ENCODE measurements around the gene PSMA5. TPM values are rescaled to one million over a fixed set of nuclear protein-coding genes. Genes with fewer than 3 reads are reported as not detected.

The PSMA5 gene
- total and polyA plus RNA-seq, 2 experiments from 2014 or later, result 64.4 to 90.1 TPM

DNA sequence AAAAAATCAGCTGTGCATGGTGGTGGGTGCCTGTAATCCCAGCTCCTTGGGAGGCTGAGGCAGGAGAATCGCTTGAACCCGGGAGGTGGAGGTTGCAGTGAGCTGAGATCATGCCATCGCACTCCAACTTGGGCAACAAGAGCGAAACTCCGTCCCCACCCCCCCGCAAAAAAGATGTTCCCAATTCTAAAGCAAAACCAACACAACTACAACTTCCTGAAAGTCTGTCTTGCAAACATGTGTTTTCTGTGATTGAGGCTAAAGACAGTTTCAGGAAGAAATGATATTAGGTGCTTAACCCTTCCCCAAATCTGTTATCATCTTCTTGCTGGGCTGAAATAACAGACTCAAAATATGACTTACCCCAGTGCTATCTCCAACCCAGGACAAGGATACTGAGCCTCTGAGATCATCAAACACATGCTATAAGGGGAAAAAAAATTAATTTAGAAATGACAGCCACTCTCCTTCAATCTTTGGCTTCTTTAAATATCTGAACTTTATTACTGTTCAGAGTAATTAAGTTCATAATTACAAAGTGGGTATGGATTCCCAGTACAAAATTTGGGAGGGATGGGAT is 57.0 kb downstream of the PSMA5 start:
- H3K9me2 ChIP-seq (replicated peaks; ENCODE audit: insufficient read depth), result no peaks in the 10 kb centered on the region
- H3K27me3 ChIP-seq, result no peaks in the 10 kb centered on the region
- no peak overlapping the region for H3K4me2 ChIP-seq
- no peak overlapping the region for H3K27ac ChIP-seq
- no peak overlapping the region for H2AFZ ChIP-seq
- no peak overlapping the region for H3K4me3 ChIP-seq
- DNase-seq (ENCODE audit: low spot score), result no peak
- TF ChIP-seq EZH2phosphoT487 (IDR thresholded peaks at IDR 0.05; ENCODE audit: low read depth, severe bottlenecking, unreplicated experiment) (no peak), EZH2 (IDR thresholded peaks at IDR 0.05; ENCODE audit: borderline replicate concordance) (no peak)
- TF ChIP-seq, protein P1, sequence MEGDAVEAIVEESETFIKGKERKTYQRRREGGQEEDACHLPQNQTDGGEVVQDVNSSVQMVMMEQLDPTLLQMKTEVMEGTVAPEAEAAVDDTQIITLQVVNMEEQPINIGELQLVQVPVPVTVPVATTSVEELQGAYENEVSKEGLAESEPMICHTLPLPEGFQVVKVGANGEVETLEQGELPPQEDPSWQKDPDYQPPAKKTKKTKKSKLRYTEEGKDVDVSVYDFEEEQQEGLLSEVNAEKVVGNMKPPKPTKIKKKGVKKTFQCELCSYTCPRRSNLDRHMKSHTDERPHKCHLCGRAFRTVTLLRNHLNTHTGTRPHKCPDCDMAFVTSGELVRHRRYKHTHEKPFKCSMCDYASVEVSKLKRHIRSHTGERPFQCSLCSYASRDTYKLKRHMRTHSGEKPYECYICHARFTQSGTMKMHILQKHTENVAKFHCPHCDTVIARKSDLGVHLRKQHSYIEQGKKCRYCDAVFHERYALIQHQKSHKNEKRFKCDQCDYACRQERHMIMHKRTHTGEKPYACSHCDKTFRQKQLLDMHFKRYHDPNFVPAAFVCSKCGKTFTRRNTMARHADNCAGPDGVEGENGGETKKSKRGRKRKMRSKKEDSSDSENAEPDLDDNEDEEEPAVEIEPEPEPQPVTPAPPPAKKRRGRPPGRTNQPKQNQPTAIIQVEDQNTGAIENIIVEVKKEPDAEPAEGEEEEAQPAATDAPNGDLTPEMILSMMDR (IDR thresholded peaks at IDR 0.05; ENCODE audit: poor library complexity), result no peak
- H3K36me3 ChIP-seq (replicated peaks; ENCODE audit: insufficient read depth, low read depth), result no peaks in the 10 kb centered on the region
- no peaks in the 10 kb centered on the region for H3K9me3 ChIP-seq (ENCODE audit: low read depth)
- H3K4me1 ChIP-seq (ENCODE audit: insufficient read depth), result peaks cover 25% of the 10 kb centered on the region
- 98% methylated on average over 6 of the region's 6 CpGs for WGBS (ENCODE audit: low lambda C conversion rate, missing lambda C conversion rate)
- no peaks in the 10 kb centered on the region for H4K20me1 ChIP-seq (ENCODE audit: insufficient read depth, poor library complexity, severe bottlenecking)
- peaks cover 41% of the 10 kb centered on the region for H3K79me2 ChIP-seq

DNA sequence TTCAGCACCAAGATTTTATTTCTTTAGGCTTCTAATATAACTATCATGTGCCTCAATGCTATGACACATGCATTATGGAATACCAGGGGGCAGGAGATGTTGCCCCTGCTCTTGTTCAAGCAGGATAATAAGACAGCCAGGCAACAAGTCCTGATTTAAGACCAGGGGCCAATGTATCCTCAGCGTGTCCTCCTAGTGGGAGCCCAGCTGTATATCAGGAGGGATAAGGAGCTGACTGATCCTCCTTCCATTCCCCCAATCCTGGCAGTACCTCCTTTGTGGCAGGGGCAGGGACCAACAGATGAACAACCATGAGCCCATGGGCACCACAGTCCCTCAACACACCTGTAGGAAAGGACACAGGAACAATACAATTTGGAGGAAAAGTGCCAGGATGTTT is 57.8 kb downstream of the PSMA5 start:
- no peak for DNase-seq (ENCODE audit: low spot score)
- Histone ChIP-seq H2AFZ (no peak overlapping the region), H3K4me2 (no peak overlapping the region), H4K20me1 (ENCODE audit: insufficient read depth, poor library complexity, severe bottlenecking) (no peaks in the 10 kb centered on the region), H3K27ac (no peak overlapping the region), H3K9me3 (ENCODE audit: low read depth) (no peaks in the 10 kb centered on the region), H3K4me1 (ENCODE audit: insufficient read depth) (peaks cover 25% of the 10 kb centered on the region), H3K9me2 (replicated peaks; ENCODE audit: insufficient read depth) (no peaks in the 10 kb centered on the region), H3K79me2 (peaks cover 33% of the 10 kb centered on the region), H3K36me3 (replicated peaks; ENCODE audit: insufficient read depth, low read depth) (no peaks in the 10 kb centered on the region), H3K27me3 (no peaks in the 10 kb centered on the region), H3K4me3 (no peak overlapping the region)
- WGBS (ENCODE audit: low lambda C conversion rate, missing lambda C conversion rate), result 87% methylated on average over 1 of the region's 1 CpG
- TF ChIP-seq EZH2 (IDR thresholded peaks at IDR 0.05; ENCODE audit: borderline replicate concordance) (no peak), EZH2phosphoT487 (IDR thresholded peaks at IDR 0.05; ENCODE audit: low read depth, severe bottlenecking, unreplicated experiment) (no peak)
- TF ChIP-seq, protein P1 (IDR thresholded peaks at IDR 0.05; ENCODE audit: poor library complexity), result no peak

DNA sequence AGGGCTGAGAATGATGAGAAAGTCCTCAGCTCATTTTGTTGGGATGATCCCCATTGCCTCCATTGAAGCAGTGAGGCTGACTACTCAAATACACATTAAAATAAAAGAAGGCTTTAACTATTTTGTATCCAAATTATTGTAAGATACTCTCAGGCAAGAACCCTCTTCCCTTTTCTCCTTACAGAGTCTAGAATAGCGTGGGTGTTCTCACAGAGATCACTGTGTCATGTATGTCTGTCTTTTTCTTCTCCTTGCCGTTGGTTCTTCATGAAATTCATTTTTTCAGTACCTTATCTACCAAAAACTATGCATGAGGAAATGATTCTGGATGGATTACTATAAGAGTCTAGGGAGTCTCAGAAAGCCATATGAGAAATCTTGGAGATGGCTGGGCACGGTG is 58.6 kb downstream of the PSMA5 start:
- H3K4me2 ChIP-seq, result no peak overlapping the region
- no peak overlapping the region for H2AFZ ChIP-seq
- no peak overlapping the region for H3K4me3 ChIP-seq
- WGBS (ENCODE audit: low lambda C conversion rate, missing lambda C conversion rate), result 95% methylated on average over 3 of the region's 3 CpGs
- H3K4me1 ChIP-seq (ENCODE audit: insufficient read depth), result peaks cover 20% of the 10 kb centered on the region
- H4K20me1 ChIP-seq (ENCODE audit: insufficient read depth, poor library complexity, severe bottlenecking), result no peaks in the 10 kb centered on the region
- TF ChIP-seq EZH2phosphoT487 (IDR thresholded peaks at IDR 0.05; ENCODE audit: low read depth, severe bottlenecking, unreplicated experiment) (no peak), EZH2 (IDR thresholded peaks at IDR 0.05; ENCODE audit: borderline replicate concordance) (no peak)
- TF ChIP-seq, protein P1 (IDR thresholded peaks at IDR 0.05; ENCODE audit: poor library complexity), result no peak
- no peak for DNase-seq (ENCODE audit: low spot score)
- H3K27ac ChIP-seq, result no peak overlapping the region
- peaks cover 25% of the 10 kb centered on the region for H3K79me2 ChIP-seq
- H3K9me3 ChIP-seq (ENCODE audit: low read depth), result no peaks in the 10 kb centered on the region
- H3K9me2 ChIP-seq (replicated peaks; ENCODE audit: insufficient read depth), result no peaks in the 10 kb centered on the region
- H3K36me3 ChIP-seq (replicated peaks; ENCODE audit: insufficient read depth, low read depth), result no peaks in the 10 kb centered on the region
- H3K27me3 ChIP-seq, result no peaks in the 10 kb centered on the region
